OCI-LY7 (cell line): Measurements from ENCODE around the gene HS3ST5. TPM values are rescaled to one million over a fixed set of nuclear protein-coding genes. Genes with fewer than 3 reads are reported as not detected.

Experiments
- BruUV-seq: library from RNA; stranded (reverse); fragments of 400-500 nt; replicated peaks from 2 replicates; lab custom pipeline; 2021; lab: Mats Ljungman, UMichigan
- CTCF ChIA-PET: fragments of 300-600 bp; sonication (Branson Sonifier 250); formaldehyde crosslinking; loops from one replicate; lab custom pipeline; 2022; ENCODE audit warnings: antibody characterized with exemption; ENCODE audit not compliant: unreplicated experiment; lab: Charles Lee
- POLR2A ChIA-PET: fragments of 300-600 bp; sonication (Branson Sonifier 250); formaldehyde crosslinking; loops from one replicate; lab custom pipeline; 2022; ENCODE audit warnings: antibody characterized with exemption; lab: Charles Lee
- DNase-seq: peaks from one replicate; pipeline ENCODE4 v3.0.0-alpha.2; 2015; ENCODE audit warnings: low spot score
- H2AFZ ChIP-seq: fragments of 200-600 bp; sonication (generic), shearing (Covaris generic); 2 replicates; pipeline ENCODE4 v1.6.1; 2014; ENCODE audit warnings: mild to moderate bottlenecking, antibody characterized with exemption, low read length, moderate library complexity
- H3K27ac ChIP-seq: fragments of 200-600 bp; sonication (generic); 2 replicates; pipeline ENCODE4 v1.5.1; 2014; ENCODE audit warnings: mixed run types, low read depth, mild to moderate bottlenecking, moderate library complexity, low read length, inconsistent platforms; ENCODE audit not compliant: poor library complexity, severe bottlenecking
- H3K36me3 ChIP-seq: fragments of 200-600 bp; sonication (generic); 2 replicates; pipeline ENCODE4 v1.6.1; 2014; ENCODE audit warnings: mild to moderate bottlenecking, antibody characterized with exemption, low read length, moderate library complexity, mixed read lengths; ENCODE audit not compliant: insufficient read depth
- H3K4me1 ChIP-seq: fragments of 200-600 bp; sonication (generic); 2 replicates; pipeline ENCODE4 v1.5.1; 2014; ENCODE audit warnings: mild to moderate bottlenecking, low read length; ENCODE audit not compliant: insufficient read depth, poor library complexity, severe bottlenecking
- H3K4me2 ChIP-seq: fragments of 200-600 bp; sonication (generic); 2 replicates; pipeline ENCODE4 v1.6.1; 2014; ENCODE audit warnings: mild to moderate bottlenecking, low read length
- H3K4me3 ChIP-seq: fragments of 200-600 bp; sonication (generic); 2 replicates; pipeline ENCODE4 v1.5.1; 2014; ENCODE audit warnings: mild to moderate bottlenecking, low read depth, low read length; ENCODE audit not compliant: poor library complexity, severe bottlenecking
- H3K79me2 ChIP-seq: fragments of 200-600 bp; sonication (generic); 2 replicates; pipeline ENCODE4 v1.6.1; 2016; ENCODE audit warnings: low read depth, mild to moderate bottlenecking, low read length, moderate library complexity, mixed read lengths; ENCODE audit not compliant: insufficient read depth
- H3K9me2 ChIP-seq: fragments of 200-600 bp; sonication (generic); 2 replicates; pipeline ENCODE4 v1.6.1; 2016; ENCODE audit warnings: mild to moderate bottlenecking, low read length, mixed read lengths; ENCODE audit not compliant: insufficient read depth
- H3K9me3 ChIP-seq: fragments of 200-600 bp; sonication (generic); 2 replicates; pipeline ENCODE4 v1.6.1; 2014; ENCODE audit warnings: mild to moderate bottlenecking, mixed run types, low read length, mixed read lengths
- H4K20me1 ChIP-seq: fragments of 200-600 bp; sonication (generic); 2 replicates; pipeline ENCODE4 v1.6.1; 2014; ENCODE audit warnings: mild to moderate bottlenecking, antibody characterized with exemption, low read length, moderate library complexity, mixed read lengths; ENCODE audit not compliant: insufficient read depth
- CTCF ChIP-seq: fragments of 200-600 bp; sonication (generic); conservative IDR thresholded peaks from 2 replicates; pipeline ENCODE4 v1.5.1; 2014; ENCODE audit warnings: mild to moderate bottlenecking, antibody characterized with exemption, low read length, moderate library complexity, mixed read lengths
- EZH2phosphoT487 ChIP-seq: fragments of 200-600 bp; sonication (generic); IDR thresholded peaks from 2 replicates; pipeline ENCODE4 v1.6.1; 2018; ENCODE audit warnings: low read depth, borderline replicate concordance, mild to moderate bottlenecking, mixed run types, antibody characterized with exemption, low read length, moderate library complexity, mixed read lengths
- intact Hi-C: fragments of 100-400 bp; cut with micrococcal nuclease; formaldehyde crosslinking; loops from one replicate; pipeline ENCODE4 v1.10.0; 2022; ENCODE audit not compliant: unreplicated experiment
- total RNA-seq, 2 experiments: library from RNA; depleted of rRNA in 1 of 2; stranded (reverse); fragments of >200 nt in 1 of 2; shearing (Covaris generic) in 1 of 2; gene quantifications; 2 replicates each; pipeline ENCODE4 v1.2.3, GENCODE V29; 2014 to 2022

The HS3ST5 gene
- total RNA-seq, 2 experiments from 2014 or later = not detected

- Histone ChIP-seq H3K4me2 (no peak overlapping the region), H3K79me2 (no peaks in the 10 kb centered on the region), H4K20me1 (no peaks in the 10 kb centered on the region), H3K36me3 (no peaks in the 10 kb centered on the region), H3K4me1 (no peaks in the 10 kb centered on the region), H2AFZ (no peak overlapping the region), H3K9me2 (no peaks in the 10 kb centered on the region), H3K4me3 (no peak overlapping the region), H3K9me3 (no peaks in the 10 kb centered on the region), H3K27ac (no peak overlapping the region)
- intact Hi-C loops = no loop called here
- ChIA-PET CTCF (no interaction called here), POLR2A (no interaction called here)
- DNase-seq = no peak
- no peak for TF ChIP-seq CTCF
- no peak for TF ChIP-seq EZH2phosphoT487
- BruUV-seq = no TSS peak
Observed at GRCh38 chr6:114343782-114344144, 940 bp upstream of the HS3ST5 start.

- no peak overlapping the region for H3K4me2 ChIP-seq
- no TSS peak for BruUV-seq
- H3K9me3 ChIP-seq = no peaks in the 10 kb centered on the region
- no peak overlapping the region for H2AFZ ChIP-seq
- CTCF ChIA-PET = no interaction called here
- no peak for DNase-seq
- no peak overlapping the region for H3K4me3 ChIP-seq
- POLR2A ChIA-PET = no interaction called here
- intact Hi-C loops = no loop called here
- no peak for TF ChIP-seq EZH2phosphoT487
- no peaks in the 10 kb centered on the region for H3K79me2 ChIP-seq
- no peak overlapping the region for H3K27ac ChIP-seq
- no peaks in the 10 kb centered on the region for H4K20me1 ChIP-seq
- no peaks in the 10 kb centered on the region for H3K4me1 ChIP-seq
- H3K9me2 ChIP-seq = no peaks in the 10 kb centered on the region
- no peaks in the 10 kb centered on the region for H3K36me3 ChIP-seq
Observed at GRCh38 chr6:114342086-114342825, 567 bp downstream of the HS3ST5 start.

GRCh38 chr6:114339706-114340105 lies 3.1 kb downstream of the HS3ST5 start:
- Histone ChIP-seq H3K79me2 (no peaks in the 10 kb centered on the region), H3K27ac (no peak overlapping the region), H3K36me3 (no peaks in the 10 kb centered on the region), H4K20me1 (no peaks in the 10 kb centered on the region), H3K4me1 (no peaks in the 10 kb centered on the region), H2AFZ (no peak overlapping the region), H3K4me3 (no peak overlapping the region), H3K4me2 (no peak overlapping the region), H3K9me2 (no peaks in the 10 kb centered on the region), H3K9me3 (no peaks in the 10 kb centered on the region)
- no TSS peak for BruUV-seq
- intact Hi-C loops = no loop called here
- ChIA-PET CTCF (no interaction called here), POLR2A (interaction anchor here (0.6 kb wide), 1 partner anchor 12 kb away, joined by 3 read pairs; no protein-coding TSS in a partner anchor)
- DNase-seq = no peak
- no peak for TF ChIP-seq EZH2phosphoT487
- no peak for TF ChIP-seq CTCF
